GM19324 (cell line): Measurements from ENCODE around the gene OCA2.

Experiments
- ATAC-seq: cut with Tn5 transposase; IDR thresholded peaks from one replicate; pipeline ENCODE4 v1.9.1; 2021; ENCODE audit warnings: mild to moderate bottlenecking, moderate library complexity; ENCODE audit not compliant: unreplicated experiment, low FRiP score

Gene OCA2

DNA sequence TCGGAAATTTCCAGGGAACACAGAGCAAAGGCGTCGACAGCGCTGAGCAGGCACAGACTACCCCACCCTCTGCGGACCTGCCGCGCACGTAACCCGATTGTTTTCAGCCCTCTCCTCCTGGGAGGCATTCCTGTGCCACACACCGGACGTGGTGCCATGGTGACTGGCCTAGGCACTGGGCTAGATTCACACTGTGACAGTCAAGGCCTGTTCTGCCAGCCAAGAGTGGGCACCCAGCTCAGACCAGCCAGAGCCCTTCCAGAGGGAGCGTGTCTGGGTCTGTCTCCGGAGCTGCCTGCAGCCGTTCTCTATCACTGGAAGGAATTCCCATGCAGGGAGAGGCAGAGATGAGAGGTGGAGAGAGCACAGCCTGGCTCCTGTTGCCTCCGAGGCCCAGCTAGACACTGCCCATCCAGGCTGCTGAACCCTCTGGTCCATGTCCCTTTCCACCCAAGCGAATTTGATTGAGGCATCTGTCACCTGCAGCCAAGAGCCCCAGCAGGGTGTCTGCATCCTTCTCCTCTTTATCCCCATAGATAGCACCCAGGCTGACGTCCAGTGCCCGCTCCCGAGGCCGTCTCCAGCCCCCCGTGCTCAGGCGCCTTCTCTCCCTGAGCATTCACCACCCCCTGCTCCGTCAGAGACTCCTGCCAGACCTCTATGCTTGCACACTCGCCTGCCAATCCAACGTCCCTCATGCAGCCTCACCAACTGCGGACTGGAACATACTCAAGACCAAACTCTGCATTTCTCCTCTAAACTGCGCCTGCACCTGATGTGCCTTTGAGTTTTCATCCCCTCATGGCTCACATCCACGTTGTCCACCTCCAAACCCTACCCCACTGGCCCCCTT is 267.5 kb downstream of the OCA2 start:
- ATAC-seq = no peak

DNA sequence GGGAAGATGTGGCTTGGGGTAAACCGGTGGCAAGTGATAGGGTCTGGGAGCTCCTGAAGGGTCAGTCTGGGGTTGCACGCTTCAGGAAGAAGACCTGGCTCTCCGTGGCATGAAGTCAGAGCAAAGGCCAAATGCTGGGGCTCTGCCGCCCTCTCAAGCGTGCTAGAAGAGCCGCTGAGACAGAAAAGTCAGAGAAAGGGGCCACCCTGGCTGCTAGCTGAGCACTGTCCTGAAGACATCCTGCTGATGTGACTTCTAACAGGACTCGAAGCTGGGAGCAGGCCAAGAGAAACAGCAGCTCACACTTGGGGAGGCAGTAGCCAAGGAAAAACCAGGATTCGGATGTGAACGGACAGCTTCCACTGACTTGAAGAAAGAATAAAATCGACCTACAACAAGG is 270.4 kb downstream of the OCA2 start:
- ATAC-seq = no peak

DNA sequence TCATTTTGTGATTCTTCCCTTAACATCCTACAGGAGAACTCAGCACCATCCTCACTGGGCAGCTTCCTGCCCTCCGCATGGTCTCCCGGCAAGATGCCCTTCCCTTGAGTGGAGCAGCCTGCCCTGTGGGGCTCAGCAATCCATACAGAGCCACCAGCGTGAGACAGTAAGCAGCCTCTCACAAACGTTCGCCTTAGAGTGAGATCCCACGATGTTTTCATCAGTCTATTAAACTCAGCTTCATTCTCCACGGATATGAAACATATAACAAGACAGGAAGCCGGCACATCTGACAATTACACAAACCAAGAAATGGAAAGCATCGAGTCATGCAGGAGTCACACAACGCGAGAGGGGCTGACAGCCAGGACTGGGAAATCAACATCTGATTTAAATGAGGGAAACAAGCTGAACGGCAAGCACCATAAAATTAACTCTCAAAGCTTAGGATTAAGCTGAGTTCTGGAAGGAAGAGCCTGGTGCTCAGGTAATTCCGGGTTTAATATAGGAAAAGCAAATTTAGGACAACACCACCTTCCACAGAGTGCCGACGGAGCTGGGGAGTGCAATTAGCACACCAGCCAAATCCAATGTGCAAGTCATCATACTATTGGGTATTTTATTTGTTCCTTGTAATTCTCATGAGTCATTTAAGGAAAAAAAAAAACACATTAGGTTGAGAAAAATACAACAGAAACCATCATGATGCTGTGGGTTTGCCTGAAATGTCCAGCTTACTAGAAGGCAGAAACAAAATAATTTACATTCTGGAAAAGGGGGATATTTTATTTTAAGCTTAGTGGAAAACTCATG is 272.0 kb downstream of the OCA2 start:
- no peak for ATAC-seq

DNA sequence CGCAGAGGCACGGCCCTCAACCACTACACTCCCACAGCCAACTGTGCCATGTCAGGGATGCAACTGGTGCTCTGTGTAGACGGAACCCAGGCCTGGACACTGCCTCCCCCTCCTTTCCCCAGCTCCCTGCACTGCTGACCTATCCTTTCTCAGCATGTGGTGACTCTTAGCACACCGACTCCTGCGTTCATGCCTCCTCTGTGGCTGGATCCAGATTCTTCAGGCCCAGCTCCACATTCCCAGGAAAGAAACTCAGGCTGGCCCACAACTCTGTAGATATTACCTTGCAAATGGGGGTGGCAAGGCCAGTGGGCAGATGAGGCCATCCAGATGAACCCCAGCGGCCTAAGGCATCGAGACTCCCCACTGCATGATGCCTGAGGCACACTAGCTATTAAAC is 272.7 kb downstream of the OCA2 start:
- no peak for ATAC-seq

DNA sequence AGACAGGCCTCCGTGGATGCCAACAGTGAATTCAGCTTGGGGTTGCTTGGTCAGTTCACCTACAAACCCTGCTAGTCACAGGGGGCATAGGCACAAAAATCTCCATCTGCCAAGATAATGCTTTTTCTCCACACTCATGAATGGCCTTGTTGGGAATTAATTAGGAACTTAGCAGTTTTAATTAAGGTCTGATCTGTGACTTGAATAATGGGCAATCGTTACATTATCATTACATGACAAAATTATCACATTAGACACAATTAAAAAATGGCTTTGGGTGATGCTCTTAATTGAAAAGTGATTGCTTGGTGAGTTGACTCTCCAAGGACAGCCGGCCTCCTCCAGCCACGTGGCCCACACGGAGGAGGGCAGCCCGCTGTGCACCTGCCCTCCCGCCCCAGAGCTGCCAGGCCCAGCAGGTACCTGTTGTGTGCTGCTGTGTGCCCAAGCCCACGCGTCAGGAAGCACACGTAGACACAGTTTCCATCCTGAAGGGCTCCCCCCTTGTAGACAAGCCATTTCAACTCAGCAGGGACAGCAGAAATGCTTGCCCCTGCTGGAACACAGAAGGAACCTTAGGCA is 274.2 kb downstream of the OCA2 start:
- no peak for ATAC-seq

DNA sequence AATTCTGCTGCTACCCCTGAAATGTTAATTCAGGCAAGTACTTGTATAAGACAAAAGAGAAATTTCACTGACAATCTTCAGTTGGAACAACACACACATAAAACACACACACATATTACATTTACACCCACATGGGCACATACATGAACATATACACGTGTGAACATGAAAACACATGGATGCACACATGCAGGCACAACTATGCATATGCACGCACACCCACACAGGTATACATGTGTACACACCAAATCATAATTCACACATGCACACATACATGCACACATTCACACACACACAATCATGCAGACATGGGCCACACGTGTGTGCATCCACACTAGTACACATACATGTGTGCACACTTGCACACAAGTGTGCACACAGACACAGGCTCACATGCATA is 277.8 kb downstream of the OCA2 start:
- no peak for ATAC-seq

DNA sequence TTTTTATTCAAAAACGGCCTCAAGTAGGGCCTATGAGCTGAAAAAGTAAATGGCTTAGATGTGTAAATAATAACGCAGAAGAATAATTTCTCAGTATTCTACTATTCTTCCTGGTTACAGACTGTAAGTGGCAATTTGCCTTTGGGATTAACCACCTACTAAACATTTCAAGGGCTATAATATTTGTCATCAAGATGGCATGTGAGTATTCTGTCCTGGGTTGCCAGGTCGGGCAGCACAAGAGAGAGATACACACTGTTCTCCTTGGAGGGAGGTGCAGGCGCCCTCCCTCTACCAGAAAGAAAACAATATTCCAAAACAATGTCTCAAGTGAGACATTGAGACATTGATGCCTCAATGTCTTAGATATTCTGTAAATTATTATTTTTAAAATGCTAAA is 278.4 kb downstream of the OCA2 start:
- ATAC-seq = no peak

DNA sequence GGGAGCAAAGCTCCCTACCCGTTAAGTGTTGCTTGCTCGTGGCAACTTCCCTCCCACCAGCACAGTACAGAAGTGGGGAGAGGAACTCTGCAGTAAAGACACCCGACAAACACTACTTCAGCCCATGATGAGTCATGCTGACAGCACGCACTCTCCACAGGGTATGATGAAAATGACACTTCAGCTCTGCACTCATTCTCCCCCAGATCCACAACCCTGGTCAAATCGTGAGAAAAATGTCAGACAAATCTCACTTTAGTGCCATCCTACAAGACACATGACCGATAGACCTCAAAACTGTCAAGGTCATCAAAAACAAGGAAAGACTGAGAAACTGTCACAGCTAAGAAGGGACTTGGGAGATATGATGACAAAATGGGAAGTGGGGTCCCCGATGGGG is 278.9 kb downstream of the OCA2 start:
- no peak for ATAC-seq

DNA sequence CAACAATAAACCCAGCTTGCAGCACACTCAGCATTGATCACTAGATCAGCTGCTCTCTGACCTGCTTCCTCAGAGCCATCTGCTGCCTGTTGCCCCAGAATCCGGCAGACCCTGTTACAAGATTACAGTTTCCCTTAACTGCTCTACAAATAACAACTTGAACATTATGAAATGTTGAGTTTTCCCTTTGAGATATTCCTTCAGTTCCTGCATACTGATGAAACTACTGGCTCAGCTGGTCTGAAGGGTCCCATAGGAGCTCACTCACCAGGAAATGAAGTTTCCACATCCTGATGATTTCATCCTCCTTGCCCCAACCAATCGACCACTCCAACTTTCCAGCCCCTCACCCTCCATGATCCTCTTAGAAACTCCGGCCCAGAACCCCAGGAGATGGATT is 281.9 kb downstream of the OCA2 start:
- ATAC-seq = no peak

DNA sequence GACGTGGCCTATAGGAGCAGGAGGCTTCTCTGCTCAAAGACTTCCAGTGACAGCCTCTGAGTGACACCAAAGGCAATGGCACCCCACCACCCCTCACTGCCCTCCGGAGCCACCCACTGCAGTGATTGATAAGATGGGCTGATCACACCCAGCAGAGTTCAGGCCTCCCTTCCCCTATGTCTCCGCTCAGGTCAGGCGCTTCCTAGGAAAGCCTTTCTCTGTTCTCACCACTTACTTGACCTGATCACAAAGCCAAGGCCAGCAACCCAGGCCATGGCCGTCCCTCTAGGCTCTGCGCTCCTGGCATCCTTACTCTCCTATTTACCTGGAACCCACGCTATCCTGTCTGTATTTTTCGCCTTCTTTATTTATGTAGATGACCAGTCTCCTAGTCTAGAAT is 282.3 kb downstream of the OCA2 start:
- ATAC-seq = no peak

DNA sequence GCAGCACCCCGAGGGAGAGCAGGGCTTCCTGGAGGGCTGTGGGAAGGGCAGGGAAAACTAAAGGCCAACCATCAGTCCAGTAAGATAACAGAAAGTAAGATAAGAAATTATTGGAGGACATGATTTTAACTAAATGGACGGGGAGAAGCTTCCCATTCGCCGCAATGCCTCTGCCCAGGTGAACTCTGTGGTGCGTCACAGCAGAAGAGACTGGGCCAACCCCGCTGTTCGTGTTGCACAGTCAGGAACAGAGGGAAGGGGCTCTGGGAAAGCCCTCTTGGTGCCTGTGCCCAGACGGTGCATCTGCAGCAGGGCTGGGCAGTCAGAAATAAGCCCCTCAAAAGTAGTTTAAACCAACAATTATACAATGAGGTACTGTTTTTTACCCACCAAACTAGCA is 284.1 kb downstream of the OCA2 start:
- ATAC-seq = no peak

DNA sequence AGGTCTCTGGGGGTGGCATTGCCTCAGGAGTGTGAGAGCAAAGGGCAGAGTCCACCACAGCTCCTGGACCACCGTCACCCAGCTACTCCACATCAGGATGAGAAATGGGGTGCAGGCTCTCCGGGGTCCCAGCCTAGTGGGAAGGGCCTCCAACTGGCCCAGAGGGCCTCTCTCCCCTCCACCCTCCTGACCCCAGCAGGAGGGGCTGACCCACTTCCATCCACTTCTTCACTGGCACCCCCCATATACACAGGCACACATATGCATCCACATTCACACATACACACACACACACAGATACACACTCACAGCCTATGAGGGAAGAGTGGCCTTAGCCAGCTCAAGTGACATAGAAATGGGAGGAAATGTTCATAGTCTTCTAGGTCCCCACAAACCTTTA is 286.0 kb downstream of the OCA2 start:
- ATAC-seq = no peak

DNA sequence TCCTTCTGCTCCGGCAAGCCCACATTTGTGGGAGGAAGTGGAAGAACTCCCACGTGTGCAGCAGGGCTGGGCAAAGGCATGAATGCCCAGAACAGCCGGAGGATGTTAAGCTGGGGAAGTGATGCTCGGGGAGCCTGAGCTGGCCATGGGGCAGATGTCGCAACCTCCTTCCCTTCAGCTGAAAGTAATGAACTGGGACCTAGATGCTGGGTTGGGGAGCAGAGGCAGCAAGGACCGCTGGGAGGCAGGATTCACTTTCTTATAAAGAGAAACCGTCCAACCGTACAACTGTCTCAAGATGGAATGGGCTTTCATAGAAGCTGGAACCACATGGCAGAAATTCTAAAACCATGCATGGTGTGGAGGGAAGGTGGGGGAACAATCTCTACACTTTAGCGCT is 290.9 kb downstream of the OCA2 start:
- no peak for ATAC-seq

DNA sequence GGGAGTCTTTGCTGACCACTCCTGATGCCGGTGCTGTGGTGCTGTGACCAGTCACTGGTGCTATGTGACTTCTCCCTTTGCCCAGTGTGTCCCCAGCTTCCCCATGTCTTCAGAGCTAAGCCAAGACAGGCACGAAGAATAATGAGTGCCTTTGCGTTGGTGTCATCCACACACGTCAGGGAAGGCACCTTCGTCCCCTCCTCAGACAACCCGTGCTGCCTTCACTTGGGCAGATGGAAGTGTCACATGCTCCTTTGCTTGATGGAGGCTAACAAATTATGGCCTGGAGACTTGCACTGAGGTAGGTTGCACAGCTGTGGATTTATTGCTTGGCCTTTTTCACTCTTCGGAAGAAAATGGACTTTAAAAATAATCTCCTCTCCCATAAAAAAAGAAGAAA is 291.8 kb downstream of the OCA2 start:
- no peak for ATAC-seq

DNA sequence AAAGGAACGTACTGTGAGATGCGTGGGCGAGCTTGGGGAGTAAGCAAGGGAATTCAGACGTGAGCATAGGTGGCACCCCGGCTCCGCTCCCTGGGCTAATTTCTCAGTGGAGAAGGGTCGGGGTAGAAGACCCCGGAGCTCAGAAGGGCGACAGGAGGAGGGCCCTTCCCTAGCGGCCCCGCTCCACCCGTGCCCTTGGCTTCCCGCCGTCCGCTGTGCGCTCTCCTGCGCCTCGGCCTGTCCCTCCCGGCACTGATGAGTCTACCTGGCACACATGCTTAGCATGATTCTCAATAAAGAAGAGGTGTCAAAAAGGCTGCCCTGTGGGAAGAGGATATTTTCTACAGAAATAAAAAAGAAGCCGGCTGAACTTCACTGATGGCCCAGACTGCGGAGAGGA is 292.7 kb downstream of the OCA2 start:
- ATAC-seq = no peak

DNA sequence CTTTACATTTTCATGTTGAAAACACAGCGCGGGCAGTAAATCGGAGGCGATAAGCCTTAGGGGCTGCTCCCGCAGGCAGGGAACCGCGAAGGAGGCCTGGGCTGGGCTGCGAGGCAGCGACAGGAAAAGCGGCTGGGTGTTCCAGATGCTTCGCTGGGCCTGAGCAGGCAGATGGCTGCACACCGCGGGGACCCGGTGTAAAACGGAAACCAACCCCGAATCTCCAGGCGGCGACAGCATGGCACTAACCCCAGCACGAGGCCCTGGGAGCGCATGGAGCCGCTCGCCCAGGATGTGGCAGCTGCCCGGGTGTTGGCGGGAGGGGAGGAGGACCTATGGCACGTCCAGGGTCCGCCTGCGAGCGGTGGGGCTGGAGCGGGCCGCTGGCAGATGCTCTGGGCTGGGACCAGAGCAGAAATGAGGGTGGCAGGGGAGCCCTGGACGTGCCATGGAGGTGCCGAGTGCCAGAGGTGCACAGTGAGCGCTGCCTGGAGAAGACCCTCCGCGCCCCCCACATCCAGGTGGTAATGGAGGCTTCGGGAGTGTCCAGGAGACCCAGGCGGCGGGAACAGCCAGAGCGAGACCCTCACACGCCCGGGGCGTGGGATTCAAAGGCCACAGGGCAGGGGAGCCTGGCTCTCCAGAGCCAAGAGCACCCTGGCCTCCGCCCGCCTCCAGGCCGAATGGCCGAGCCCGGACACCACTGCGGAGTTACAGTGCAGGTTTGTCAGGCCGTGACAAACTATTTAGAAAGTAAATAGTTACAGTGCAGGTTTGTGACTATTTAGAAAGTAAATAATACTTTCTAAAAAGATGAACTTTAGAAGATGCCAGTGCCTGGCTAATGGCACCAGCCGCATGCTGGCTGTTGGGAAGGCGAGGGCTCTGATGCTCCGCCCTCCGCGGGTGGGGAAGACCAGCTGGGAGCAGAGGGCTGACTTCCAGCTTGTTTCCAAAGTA is 293.6 kb downstream of the OCA2 start:
- ATAC-seq = no peak

DNA sequence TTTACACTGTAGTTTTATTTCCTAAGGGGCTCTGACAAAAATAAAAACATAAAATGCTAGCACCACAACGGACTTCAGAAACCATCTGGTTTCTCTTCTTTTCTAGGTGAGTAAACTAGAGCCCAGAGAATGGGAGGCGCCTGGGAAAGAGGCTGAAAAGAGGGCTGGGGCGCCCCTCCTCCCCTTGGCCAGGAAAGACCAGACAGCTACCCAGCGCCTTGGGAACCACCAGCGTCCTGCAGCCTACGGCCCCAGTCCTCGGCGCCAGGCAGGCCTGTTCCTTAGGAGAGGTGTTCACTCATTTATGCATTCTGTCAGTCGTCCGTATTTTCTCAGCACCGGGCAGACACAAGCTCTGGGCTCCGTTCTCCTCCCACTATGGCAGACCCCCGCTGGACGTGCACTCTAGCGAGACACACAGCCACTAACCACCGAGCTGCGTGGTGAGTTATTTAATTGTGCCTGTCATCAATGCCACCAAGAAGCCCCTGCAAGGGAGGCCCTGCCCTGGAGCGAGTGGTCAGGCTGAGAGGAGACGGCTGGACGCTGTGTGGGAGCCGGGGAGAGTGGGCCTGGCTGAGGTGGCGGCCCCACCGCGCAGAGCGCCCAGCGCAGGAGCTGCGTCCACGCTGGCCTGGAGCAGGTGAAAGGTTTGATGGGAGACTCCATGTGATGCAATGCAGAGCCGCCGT is 294.4 kb downstream of the OCA2 start:
- no peak for ATAC-seq

DNA sequence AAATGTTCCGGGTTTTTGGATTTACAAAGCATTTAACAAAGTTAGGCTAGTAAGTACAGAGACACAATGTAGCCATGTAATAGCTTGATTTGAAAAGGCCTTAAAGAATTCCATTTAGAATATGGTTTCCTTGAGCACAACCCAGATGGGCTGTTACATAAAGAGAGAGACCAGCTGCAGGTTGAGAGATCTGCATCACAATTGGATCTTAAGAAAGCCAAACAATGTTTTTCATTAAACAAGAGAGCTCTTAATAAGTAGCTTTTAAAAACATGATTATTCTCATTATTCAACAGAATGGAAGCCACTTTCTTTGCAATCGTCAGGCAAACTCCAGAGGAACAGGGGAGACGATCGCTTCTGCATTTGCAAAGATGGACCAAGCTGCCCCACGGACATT is 300.3 kb downstream of the OCA2 start:
- ATAC-seq = no peak

DNA sequence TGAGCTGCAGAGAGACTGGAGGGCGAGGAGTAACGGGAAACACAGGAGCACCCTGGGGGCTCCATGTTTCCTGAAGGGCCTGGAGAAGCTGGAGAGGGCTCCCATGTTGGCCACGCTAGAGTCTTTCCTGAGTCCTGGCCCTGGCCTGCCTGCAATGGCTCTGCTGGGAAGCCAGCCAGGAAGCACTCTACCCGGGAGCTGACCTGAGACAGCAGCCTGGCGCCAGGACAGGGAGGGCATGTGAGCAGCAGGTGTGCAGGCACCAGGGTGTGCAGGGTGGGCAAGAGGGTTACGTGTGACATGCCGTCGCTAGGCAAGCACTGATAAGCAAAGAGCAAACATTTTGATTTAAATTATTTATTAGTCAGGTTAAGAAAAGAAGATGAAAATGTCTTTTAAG is 301.4 kb downstream of the OCA2 start:
- no peak for ATAC-seq
